Fibroblast of skin of right biceps (primary cell): Measurements from ENCODE around the gene BCAS1.

Experiments
- DNase-seq: peaks from one replicate; pipeline ENCODE4 v3.0.0-alpha.2; 2013

BCAS1 gene

DNA sequence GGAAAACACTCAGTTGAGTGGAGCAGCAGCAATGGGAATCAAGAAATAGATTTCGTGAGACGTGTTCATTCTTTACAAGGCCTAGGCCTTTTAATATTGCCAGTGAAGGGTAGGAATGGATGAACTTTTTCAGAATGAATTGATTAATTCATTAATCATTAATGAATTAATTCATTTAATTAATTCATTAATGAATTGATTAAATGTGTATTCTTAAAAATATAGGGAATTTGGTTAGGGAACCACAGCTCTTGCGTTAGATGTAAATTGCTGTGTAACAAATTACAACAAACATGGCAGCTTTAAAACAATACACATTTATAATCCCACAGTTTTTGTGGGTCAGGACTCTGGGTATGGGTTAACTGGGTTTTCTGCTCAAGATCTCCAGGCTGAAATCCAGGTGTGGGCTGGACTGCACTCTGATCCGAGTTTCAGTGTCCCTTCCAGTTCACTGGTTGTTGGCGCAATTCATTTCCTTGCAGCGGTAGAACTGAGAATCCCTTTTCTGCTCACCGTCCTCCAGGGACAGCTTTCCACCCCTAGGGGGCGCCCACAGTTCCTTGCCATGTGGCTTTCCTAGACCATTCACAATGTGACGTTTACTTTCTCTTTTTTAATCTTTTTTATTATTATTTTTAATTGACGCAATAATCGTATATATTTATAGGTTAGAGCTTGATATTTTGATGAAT, 32.8 kb upstream of the BCAS1 start:
- peak; percentile 59 for DNase-seq

DNA sequence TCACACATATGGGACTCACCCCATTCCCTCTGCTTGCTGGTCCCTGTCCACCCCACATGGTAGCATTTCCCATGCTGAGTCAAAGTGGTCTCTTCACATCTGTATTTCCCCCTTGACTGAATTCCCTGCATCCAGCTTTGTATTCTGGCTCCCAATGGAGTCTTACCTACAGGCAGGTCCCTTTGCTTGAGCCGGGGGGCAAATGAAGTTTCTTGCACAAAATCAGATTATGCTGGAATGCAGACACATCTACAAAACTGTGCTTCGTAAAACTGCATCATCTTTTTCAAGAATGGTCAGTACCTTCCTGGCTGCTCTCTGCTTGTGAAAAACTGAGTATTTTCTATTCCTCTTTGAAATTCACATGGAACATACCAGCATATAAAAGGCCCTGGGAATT, 32.1 kb upstream of the BCAS1 start:
- no peak for DNase-seq

DNA sequence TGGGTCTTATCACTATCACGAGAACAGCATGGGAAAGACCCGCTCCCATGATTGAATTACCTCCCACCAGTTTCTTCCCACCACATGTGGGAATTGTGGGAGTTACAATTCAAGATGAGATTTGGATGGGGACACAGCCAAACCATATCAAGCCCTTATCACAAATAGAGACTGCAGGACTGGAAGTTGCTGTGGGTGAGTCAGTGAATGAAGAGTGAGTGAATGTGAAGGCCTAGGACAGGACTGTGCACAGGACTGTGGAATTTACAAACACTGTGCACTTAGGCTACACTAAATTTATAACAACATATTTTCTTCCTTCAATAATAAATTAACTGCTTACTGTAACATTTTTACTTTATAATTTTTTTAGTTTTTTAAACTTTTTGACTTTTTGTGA, 30.2 kb upstream of the BCAS1 start:
- DNase-seq: no peak

DNA sequence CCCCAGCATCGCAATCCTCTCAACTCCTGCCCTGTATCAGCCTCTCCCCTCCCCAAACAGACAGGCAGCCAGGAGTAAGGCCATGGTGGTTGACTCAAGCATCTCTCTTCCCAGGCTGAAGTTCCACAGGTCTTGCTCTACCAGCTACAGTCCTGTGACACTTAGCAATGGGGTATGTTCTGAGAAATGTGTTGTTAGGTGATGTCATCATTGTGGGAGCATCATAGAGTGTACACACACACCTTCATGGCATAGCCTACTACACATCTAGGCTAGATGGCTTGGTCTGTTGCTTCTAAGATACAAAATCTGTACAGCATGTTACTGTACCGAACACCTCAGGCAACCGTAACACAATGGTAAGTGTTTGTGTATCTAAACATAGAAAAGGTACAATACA, 29.5 kb upstream of the BCAS1 start:
- no peak for DNase-seq

DNA sequence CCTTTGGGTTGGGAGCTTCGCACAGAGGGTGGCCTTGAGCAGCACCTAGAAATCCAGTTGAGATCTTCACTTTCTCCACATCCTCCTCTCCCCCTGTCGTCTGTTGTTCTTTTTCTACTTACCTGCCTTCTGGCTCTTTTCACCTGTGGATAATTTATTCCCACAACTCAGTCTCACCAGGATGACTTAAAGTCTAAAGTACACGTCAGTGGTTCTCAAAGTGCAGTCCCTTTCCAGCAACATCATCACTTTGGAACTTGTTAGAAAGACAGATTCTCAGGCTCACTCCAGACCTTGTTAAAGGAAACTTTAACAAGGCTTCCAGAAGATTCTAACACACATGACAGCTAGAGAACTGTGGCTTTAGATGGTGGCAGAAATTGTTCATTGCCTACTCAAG, 27.7 kb upstream of the BCAS1 start:
- no peak for DNase-seq

DNA sequence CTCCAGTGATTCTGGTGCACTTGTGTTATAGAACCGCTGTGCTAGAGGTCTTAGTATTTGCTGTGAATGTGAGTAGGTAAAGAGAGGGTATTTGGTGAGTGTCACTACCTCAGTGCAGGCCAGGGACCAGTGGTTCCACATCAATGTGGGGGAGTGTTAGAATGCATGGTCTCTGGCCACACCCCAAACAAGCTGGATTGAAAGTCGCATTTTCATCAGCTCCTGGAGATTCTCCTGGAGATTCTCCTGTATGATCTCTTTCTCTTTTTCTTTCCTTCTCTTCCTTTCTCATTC, 26.8 kb upstream of the BCAS1 start:
- DNase-seq: no peak

DNA sequence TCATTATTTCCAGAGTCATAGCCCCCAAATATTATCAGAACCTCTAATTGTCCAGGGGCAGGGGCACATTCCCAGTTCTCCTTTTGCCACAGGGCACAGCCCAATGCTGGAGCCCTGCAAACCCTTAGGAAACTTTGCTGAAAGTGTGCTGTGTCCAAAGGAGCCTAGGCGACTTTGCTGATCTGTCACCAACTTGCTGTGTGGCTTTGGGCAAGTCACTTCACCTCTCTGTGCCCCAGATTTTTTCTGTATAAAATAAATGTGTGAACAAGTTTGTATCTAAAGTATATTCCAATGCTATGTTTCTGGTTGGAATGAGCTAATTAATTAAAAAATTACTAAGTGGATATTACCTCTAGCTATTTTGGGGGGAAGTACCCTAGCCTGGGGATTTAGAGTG, 25.4 kb upstream of the BCAS1 start:
- no peak for DNase-seq

DNA sequence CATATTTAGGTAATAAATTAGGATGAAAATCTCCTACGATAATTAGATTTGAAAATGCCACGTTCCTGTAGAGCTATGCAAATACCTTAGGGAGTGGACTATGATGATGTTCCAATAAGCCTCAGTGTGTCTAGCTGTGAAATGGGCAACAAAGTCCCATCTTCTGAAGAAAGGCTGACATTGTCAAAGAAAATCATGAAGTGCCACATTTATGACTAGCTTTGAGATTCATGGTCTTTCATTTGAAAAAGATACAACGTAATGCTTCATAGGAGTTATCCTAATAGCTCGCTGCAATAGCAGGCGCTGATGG, 23.8 kb upstream of the BCAS1 start:
- DNase-seq: no peak

DNA sequence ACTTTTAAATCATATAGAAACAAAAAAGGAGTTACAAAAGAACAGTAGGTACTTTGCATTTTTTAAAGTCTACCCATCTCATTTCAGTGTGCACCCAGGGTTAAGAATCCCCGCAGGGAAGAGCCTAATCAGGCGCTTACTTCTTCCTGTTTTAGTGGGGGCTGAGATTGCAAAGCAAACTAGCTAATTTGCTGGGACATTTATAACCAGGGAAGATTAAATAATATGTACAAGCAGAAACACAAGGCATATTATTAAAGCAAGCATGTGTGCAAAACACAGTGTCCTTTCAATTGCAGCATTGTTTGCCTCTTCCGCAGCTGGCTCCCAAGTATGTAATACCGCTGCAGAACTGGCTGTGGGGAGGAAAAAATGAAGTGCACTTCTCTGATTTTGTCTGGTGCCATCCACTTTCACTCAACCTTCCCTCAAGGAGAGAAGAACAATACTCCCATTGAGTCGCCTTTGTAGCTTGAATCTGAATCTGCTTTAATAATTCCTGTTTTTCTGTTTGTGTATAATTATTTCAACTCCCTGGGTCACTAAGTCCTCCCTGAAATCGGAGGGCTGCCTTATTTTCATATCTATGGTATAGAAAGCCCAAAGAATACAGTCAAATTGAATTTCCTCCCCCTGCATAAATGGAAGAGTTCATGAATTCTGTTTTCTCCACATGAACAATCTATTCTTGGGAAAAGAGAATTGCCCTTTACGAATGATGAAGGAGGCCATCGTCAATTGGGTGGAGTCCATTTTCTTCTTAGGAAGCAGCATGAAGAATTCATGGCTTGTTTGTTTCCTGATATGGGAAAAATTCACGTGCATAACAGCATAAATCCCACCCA, 23.3 kb upstream of the BCAS1 start:
- no peak for DNase-seq

DNA sequence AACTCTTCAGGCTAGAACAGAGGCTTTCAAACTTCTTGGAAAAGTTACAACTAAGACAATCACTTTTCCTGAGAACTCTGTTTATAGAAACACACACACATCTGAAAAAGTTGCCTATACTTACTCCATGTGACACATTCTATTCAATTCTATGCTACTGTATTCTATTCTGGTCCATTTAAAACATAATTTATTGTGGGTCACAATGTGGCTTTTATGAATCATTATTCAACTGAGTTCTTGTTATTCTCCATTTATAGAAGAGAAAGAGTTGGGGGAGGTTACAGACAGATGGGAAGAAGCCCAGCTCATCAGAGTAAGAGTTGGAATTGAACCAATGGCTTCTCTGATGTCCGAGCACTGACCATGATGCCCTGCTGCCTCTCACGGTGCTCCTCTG, 21.6 kb upstream of the BCAS1 start:
- DNase-seq: no peak

DNA sequence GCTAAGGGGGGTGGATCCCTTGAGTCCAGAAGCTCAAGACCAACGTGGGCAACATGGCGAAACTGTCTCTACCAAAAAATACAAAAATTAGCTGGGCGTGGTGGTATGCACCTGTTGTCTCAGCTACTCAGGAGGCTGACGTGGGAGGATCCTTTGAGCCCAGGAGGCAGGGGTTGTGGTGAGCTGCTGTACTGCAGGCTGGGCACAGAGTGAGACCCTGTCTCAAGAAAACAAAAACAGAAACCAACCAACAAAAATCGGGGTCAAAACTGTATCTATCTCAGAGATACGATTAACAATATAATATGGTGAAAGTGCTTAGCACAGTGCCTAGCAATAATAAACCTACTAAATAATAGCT, 20.7 kb upstream of the BCAS1 start:
- DNase-seq: no peak

DNA sequence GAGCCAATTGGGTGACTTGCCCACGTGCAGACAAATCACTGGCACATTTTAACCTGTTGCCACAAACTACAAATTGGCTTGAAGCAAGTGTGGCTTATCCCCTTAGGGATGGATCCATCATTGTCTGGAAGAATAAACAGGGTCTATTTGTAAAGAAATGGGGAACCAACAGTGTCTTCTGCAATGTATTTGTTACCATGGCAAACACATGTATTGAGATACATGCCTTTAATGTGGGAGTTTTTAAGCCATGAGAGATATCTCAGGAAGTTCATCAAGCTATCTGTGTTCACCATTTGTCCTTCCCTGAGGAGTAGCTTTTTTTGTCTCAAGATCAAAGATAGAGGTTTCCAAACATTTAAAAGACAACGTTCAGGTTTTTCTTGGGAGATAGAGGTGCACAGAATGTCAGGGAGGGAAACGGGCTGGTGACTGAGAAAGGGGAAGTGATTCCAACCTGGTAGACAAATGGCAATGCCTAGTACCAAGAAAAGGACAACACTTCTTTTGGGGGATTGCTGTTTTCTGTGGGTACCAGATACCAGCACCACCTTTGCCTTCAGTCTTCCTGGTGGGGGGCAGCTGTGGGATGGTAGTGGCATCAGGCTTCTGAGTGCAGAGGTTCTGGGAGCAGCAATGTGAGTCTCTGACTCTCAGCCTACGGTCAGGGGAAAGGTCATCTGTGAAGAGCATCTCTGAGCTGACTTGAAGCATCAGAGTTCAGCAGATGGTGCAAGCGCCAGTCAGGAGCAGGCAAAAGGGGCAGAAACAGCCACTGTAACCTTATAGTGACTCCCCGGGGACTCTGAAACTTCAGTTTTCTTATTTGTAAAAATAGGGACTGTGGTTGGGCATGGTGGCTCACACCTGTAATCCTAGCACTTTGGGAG, 20.1 kb upstream of the BCAS1 start:
- DNase-seq: no peak

DNA sequence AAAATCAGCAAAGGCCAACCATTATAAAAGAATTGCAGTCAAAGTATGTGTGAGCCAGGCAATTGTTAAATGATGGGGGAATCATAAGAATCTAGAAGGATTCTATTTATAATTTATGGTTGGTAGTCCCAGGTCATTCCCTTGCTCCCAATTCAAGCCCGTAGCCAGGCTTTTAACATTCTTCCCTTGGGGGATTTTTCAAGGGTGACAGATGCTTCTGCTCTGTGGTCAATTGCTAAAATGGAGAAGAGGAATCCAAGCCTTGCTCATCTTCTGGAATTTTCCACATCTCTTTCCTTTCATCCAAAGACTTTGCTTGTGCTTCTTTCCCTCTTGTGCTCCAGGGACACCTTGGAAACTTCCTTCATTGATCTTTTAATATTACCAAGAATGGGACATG, 18.0 kb upstream of the BCAS1 start:
- DNase-seq: peak; percentile 60

DNA sequence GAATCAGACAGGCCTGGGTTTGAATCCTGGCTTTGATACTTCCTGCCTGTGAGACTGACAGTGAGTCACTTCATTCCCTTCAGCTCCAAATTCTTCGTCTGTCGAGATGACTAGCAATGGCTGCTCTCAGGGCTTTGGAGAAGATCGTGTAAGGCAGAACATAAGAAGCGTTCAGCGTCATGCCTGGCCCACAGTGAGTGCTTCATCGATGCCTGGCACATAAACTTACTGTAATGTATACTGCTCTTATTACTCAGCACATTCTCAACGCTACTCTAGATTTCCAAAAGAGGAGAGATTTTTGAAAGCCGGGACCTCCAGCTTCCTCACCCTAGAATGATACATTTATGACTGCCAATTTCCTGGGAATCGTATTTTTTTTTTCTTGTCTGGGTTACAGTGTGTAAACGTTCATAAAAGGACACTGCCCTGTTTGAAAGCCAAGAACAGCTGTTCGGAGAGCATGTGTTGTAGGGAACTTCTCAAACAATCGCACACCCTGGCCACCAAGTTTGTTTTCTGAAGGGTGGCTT, 16.2 kb upstream of the BCAS1 start:
- peak; percentile 72 for DNase-seq

DNA sequence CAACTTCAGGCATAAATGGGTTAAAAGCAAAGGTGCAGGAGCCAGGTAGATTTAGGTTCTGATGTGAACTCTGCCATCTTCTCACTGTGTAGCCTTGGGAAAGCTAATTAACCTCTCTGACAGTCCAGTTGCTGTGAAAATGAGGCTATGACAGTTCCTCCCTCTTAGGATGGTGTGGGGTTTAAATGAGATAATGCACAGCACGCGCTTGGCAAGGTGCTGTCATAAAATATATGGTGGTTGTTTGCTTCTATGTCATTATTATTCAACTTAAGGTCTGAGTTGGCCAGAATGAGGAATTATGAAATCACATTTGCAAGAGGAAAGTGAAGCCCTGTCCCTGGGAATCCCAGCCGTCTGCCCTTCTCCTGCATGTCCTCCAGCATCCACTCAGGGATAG, 15.5 kb upstream of the BCAS1 start:
- no peak for DNase-seq

DNA sequence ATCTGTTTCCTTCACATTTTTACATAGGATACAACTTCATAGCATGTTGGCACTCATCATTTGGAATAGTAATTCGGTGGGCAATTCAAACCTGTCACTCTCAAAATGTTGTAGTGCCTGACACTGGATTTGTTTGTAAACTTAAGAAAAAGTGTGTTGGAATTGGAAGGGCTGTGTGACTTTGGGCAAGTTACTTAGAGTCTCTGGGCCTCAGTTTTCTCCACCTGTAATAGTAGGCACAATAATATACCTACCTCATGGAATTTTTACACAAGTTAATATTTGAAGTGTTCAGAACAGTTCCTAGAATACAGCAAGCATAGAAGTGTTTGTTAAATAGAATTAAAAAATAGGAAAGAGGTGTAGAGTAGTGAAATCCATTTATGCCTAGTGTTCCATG, 15.0 kb upstream of the BCAS1 start:
- DNase-seq: no peak

DNA sequence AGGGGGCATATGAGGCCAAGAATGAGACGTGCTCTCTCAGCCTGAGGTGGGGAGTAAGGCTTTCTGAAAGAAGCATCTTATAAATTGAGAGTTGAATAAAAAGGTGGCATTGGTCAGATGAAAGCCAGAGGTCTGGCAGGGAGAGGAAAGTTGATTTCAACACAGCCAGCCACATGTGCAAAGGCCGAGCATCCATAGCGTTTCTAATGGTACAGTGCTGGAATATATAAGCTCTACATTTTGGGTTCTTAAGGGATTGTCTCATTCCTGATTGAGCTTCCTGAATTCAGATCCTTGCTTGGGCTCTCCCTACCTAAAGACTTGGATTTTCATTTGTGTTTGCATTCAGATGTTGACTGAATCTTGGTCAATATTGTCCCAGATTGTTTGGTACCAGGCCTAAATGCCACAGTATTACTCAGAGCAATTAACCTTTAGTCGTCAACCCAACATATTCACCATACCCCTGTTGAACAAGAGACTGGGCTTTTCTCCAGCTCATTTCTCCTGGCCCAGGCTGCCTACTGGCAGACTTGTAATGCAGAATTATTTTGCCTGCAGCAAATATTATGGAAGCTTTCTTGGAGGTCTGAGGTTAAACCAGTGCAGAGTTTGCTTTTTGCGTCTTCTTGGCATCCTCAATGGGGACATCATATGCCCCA, 14.5 kb upstream of the BCAS1 start:
- DNase-seq: no peak

DNA sequence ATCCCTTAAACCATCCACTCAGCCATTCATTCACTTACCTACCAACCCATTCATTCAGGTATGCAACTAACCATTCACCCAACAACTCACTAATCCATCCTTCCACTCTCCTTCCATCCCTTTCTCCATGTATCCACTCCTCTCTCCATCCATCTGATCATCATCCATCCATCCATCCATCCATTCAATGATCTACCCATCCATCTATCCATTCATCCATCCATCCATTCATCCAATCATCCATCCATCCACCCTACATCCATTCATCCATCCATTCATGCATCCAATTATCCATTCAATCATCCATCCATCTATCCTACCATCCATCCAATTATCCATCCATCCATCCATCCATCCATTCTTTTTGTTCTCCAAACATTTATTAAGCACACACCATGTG, 13.8 kb upstream of the BCAS1 start:
- no peak for DNase-seq

DNA sequence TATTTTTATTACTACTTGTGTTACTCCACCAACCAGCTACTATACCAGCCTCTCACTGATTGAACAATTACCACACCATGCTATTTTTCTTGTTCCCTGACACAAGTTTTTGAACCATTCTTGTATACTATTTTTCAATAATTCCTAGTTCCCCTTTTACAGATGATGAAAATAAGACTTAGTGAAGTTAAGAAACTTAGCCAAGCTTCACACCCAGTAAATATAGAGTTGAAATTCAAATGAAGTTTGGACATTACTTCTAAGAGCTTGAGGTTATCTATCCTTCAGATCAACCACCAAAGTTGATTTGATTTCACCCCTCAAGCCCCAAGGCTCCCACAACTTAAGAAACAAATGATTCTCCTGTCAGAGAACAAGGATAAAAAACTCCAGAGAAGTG, 13.1 kb upstream of the BCAS1 start:
- DNase-seq: no peak

DNA sequence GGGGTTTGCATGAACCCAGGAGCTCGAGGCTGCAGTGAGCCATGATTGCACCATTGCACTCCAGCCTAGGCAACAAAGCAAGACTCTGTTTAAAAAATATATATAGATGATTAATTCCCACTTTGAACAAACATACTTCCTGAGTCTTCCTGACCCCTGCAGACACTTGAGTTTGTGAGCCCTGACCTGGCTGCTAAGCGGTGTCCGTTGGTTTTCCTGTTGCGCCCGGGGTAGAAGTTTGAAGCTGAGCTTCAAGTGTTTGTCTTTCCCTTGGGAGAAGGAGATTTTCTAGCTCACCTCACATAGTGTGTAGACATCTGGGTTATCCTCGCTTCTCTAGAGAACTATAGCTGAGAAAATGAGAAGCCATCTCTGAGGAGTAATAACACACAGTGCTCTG, 11.7 kb upstream of the BCAS1 start:
- no peak for DNase-seq

DNA sequence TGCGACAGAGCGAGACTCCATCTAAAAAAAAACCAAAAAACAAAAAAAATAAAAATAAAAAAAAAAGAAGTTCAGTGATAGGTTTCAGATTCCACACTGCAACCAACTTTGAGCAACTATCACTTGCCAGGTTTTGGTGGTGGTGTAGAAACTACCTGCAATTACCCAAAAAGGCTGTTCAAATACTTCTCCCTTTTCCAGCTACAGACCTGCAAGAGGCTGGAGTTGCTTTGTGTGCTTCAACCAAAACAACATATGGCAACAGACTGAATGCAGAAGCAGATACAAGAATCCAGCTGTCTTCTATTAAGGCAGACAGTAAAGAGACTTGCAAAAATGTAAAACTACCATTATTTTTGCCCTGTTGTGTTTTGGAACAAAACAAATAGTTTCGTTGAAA, 9.3 kb upstream of the BCAS1 start:
- DNase-seq: no peak

DNA sequence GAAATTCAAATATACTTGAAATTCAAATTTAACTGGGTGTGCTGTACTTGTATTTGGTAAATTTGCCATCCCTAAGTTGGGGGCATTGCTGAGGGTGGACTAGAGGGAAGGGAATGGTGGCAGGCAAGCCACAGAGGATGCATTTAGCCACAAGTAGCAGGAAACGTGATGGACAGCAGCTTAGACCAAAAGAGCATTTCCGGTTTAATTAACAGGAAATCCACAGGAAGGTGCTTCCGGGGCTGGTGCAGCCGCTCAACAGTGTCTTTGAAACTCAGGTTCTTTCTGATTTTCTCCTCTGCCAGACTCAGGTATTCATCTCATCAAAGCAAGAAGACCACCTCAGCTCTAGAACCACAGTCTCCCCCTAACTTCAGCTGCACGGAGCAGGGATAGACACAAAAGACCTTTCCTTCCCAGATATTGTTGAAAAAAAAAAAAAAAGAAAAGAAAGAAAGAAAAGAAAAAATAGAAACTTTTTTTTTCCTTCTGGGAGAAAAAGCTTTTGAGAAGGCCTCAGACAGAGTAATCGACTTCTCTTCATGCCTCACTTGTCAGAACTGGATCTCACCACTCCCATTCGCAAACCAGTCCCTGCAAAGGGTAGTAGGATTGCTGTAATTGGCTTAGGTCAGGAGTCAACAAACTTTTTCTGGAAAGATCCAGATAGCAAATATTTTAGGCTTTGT, 8.0 kb upstream of the BCAS1 start:
- DNase-seq: no peak

DNA sequence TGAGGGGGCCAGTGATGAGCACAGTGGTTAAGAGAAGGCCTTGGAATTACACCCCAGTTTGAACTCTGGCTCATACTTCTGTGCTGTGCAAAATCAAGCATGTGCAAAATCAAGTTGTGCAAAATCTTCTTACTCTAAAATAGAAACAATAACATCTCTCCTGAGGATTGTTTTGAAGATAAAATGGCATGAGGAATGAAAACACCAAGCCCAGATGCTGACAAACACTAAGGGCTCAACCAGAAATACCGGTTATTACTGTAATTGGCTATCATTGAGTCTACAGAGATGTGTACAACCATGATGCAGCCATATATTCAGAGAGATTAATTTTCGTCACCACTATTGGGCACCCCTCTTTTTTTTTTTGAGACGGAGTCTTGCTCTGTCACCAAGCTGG, 5.9 kb upstream of the BCAS1 start:
- DNase-seq: no peak
